ENCODE data around the gene PLEKHH1.

Gene PLEKHH1

DNA sequence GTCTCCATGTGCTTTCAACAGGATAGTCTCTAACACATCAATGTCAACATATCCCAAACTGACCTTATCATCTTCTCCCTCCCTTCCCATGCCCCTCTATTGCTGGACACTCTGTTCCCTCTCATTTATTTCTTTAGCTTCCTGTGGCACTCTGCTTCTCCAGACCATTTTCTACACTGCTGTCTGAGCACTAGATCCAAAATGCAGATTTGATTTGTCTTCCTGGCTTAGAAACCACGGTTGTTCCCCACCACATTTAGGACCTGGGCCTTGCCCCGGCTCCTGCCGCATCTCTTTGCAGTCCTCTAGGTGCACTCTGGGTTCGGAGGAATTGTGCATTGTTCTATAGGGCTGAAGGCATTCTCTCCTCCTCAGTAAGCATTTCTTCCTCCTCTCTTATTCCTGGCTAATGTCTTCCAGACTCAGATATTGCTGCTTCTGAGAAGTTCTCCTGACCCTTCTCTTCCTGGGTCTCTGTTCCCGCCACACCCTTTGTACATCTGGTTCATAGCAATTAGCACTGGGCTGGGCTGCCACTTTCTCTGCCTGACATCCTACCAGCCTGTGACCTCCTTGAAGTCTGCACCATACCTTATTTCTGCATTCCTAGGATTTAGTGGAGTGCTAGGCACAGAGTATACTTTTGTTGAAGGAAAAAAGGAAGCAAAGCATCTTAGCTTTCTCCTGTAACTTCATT lies 100.5 kb downstream of the PLEKHH1 start:
- no peak for DNase-seq

DNA sequence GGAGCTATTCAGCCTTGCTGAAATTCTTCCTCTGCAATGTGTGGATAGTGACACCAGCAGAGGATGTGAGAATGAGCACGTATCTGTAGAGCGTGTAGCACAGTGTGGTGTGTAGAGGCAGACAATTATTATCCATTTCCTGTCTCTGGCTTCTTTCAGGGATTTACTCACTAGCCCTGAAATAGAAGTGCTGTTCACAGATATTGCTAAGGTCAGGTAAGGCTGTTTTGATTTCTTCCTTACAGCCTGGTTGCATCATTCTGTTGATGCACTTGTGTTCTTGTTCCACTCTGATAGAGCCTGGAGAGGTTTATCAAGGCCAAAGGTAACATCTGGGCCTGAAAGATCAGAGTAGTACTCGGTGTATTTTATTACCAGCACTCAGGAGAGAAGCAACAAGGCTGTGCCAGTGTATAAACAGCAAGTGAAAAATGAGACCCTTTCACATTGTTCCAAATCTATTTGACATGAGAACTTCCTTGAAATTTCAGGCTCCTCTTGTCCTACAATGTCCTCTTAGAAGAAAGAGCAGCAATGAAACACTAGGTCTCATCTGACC lies 103.3 kb downstream of the PLEKHH1 start:
- no peak for DNase-seq

DNA sequence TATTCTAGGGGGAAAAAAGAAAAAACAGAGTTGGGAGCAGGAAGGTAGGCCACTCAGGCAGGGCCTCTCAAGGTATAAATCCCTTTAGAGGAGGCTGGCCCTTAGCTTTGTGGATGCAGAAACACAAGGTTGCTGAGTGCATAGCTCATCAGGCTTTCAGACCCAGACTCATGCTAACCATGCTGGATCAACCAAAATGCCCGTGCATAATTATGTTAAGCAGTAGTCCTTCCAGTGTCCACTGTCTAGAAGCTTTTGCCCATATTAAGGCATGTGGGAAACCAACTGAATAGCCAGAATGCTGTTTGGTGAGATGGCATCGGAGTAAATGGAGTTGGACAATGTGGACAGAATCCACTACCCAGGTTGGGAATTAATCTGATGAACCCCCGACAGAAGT lies 105.6 kb downstream of the PLEKHH1 start:
- no peak for DNase-seq

Data from activated CD8-positive, alpha-beta memory T cell treated with anti-CD3 and anti-CD28 coated beads, Interleukin-2, amount 50 U/mL, for 48 hours (primary cell).